Mesenteric fat pad (tissue), 1 donor: Measurements from ENCODE around the gene YIPF6. TPM values are rescaled to one million over a fixed set of nuclear protein-coding genes. Genes with fewer than 3 reads are reported as not detected.
"Not testable (repeated sequence)": the region's sequence is repeated elsewhere in the genome, so short reads cannot be mapped to it uniquely, and the experiment has no call there.

Experiments used
- DNase-seq: peaks from one replicate; pipeline ENCODE4 v3.0.0-alpha.2; 2020; ENCODE audit warnings: low spot score
- total RNA-seq: library from RNA; stranded (reverse); fragmentation: NEBNext Ultra II Directional; extraction: Animal tissue kit (Norgen Biotek cat#: 25700); gene quantifications from one replicate; pipeline ENCODE4 v1.2.1, GENCODE V29; 2021
- donor health status: DM: yes; HTN: yes; CAD: no.

Gene YIPF6
- total RNA-seq, 1 donor from 2014 or later = 37.1 TPM

DNA sequence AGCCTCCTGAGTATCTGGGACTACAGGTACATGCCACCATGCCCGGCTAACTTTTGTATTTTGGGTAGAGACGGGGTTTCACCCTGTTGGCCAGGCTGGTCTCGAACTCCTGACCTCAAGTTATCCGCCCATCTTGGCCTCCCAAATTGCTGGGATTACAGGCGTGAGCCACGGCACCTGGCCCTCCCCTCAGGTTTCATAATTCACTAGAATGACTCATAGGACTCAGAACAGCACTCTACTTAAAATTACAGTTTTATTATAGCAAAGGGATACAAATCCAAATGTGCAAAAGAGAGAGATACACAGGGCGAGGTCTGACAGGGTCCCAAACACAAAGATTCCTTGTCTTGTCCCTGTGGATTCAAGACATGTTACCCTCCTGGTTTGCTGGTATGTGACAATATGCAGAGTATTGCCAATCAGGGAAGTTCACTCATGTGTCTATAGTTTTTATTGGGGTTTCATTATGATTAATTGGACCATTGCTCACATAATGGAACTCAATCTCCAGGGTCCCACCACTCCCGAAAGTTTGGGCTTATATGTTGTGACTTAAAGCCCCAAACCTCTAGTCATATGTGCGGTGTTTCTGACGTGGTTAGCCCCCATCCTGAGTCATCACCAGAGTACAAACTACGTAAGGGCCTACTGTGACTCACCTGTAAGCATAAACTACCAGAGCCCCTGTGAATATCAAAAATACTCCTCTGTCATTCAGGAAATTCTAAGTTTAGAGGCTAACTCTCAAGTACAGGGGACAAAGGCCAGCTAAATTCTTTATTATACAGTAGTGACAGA lies 5.2 kb downstream of the YIPF6 start:
- no peak for DNase-seq

DNA sequence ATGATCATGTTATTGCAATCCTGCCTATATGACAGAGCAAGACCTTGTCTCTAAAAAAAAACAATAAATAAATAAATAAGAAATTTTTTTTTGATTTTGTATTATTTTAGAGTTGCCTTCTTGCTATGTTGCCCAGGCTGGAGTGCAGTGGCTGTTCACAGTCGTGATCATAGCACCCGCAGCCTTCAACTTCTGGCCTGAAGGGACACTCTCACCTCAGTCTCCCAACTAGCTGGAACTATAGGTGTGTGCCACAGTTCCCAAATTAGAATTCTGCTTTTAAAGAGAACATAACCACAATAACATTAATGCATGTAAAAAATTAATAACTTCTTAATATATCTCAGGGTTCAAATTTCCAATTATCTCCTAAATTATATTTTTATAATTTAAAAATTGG lies 7.8 kb downstream of the YIPF6 start:
- DNase-seq = no peak

DNA sequence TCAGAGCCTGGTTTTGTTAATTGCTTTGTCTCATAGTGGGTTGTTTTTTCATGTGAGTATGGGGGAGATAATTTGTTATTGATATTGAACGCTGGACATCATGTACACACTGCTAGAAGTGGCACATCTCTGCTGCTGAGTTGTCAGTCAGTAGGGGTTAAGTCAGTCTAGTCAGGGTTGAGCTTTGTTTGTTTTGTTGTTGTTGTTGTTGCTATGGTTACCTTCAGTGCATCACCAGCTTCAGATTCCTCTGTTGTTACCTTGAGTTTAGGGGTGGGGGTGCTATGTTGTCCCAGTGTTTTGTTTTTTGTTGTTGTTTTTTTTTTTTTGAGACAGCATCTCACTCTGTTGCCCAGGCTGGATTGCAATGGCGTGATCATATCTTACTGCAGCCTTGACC lies 9.9 kb downstream of the YIPF6 start:
- no peak for DNase-seq

DNA sequence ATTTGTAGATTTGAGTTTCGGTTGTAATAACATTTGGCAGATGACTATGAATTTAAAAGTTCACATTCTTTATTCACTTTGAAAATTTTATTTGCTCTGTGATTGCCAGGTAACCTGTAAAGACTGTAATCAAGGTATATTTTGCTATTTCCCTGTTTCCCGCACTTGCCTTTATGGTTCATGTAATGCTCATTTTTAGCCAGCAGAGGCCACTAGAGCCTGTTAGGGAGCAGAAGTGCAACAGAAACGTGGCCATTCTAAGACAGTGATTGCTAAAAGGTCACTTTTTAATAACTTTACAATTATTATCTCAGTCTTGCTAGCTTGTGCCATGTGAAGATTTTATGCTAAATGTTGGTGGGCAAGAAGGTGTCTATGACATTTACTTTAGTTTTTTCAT lies 12.4 kb downstream of the YIPF6 start:
- DNase-seq = no peak

DNA sequence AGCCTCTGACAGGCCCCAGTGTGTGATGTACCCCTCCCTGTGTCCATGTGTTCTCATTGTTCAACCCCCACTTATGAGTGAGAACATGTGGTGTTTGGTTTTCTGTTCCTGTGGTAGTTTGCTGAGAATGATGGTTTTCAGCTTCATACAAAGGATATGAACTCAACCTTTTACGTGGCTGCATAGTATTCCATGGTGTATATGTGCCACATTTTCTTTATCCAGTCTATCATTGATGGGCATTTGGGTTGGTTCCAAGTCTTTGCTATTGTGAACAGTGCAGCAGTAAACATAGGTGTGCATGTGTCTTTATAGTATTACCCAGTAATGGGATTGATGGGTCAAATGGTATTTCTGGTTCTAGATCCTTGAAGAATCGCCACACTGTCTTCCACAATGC lies 25.8 kb downstream of the YIPF6 start:
- DNase-seq = not testable (repeated sequence)

DNA sequence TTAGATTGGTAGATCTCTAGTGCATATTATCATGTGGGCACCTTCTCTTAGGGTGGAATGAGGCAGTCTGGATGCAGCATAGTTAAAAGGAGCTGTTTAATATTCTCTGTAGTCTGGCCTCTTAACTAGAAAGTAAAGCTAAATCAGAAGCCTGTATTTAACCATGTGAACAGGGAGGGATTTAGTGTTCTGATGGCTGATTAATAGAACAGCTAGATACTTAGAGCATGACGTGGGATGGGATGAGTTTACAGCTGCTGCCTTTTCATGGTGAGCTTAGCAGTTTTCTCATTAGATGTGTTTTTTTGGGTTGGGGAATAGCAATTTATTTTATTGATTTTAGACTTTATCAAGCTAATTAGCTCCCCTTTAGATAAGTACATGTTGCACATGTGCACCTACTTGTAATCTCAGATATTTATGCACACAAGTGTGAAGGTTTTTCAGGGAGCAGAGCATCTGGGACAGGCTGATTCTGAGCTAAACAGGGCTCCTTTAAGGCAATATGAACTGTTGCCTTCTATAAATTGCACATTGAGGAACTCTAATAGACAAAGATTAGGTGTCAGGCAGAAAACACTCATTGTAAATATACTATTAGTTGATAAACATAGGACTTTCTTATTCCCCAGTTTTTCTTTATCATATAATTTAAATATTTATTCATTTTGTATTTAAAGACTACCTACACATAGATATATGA lies 34.1 kb downstream of the YIPF6 start:
- no peak for DNase-seq

DNA sequence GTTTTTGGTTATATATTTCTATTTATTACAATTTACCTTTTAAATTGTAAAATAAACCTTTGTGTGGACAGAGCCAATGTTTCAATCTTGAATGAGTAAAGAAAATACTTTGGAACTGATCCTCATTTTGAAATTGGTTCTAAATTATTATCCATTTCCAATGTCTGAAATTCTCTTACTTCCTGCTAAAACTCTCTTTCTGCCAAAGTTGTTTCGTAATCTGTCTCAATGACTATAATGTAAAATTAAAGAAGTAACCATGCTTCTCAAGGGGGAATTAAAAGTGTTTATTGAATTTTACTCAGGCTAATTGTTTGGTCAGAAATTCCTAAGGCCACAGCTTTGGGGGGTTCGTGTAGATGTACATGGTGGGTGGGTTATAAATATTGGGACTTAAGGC lies 34.8 kb downstream of the YIPF6 start:
- DNase-seq = no peak

DNA sequence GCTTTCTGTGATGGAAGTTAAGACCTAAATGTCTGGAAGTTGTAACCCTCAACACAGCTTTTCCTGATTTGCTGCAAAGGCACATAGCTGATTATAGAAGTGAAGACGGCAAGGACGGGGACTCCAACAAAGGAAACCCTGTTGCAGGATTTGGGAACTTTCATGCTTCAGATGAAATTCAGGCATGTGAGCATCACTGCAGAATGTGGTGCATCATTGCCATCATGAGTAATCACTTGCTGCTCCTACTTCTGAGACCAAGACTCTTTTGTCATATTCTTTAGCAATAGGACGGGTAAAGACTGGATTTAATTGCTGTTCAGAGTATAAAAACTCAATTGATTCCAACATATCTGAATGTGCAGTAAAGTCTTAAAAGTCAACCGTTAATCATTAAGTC lies 35.8 kb downstream of the YIPF6 start:
- DNase-seq = no peak

DNA sequence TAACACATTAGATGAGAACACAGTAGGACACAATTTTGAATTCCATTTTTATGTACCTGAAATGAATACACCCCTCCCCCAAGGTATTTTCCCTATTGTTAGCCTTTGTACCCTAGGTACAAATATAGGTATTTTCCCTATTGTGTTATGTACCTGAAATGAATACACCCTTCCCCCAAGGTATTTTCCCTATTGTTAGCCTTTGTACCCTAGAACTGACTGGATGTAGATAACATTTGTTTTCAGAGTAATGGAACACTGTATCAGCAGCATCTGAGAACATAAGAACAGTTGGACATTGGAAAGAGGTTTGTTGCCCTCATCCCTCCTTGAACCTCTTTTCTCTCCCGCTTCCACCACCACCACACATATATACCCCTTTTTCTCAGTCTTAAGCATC lies 37.6 kb downstream of the YIPF6 start:
- DNase-seq = no peak

DNA sequence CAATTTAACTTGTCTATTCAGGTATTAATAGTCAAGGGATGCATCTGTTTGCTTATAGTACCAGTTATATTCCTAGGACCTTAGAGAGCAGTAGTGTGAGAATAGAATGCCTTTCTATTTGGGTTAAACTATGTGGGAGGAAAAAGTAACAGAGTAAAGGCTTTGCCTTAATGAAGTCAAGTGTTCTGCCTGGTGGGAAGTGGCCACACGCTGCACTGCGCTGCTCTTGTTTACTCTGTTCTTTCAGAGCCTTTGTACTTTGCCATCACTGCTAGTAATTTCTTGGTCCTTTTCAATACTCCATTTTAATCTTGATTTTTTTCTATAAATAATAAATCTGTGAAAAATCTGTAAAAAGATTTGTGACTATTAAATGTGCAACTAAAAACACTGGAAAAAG lies 38.0 kb downstream of the YIPF6 start:
- no peak for DNase-seq

DNA sequence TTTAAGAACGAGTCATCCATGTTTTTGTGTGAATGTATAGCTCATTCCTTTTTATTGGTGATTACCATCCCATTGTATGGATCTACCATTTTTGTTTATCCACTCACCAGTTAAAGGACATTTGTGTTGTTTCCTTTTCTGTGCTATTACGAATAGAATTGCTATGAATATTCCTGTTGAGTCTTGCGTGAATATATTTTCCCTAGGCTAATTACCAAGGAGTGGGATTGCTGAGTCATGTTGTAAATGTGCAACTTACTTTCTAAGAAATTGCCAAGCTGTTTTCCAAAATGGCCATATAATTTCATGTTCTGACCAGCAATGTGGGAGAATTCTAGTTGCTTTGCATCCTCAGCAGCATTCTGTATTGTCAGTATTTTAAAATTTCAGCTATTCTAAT lies 51.3 kb downstream of the YIPF6 start:
- DNase-seq = no peak

DNA sequence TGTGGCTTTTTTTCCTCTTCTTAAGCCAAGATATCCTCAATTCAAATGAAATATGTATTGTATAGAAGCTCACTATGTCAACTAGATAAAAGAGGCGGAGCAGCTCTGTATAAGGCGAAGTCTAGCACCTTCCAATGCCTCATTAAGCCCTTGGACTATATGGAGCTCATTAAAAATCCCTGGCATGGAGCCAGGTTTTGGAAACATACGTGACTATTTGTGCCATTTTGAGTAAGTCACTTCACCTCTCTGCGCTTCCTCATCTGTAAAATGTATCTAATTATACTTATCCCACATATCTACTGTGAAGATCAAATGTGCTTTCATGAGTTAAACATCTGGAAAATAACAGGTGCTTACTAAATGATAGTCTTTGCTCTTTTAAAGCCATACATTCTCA lies 57.2 kb downstream of the YIPF6 start:
- no peak for DNase-seq

DNA sequence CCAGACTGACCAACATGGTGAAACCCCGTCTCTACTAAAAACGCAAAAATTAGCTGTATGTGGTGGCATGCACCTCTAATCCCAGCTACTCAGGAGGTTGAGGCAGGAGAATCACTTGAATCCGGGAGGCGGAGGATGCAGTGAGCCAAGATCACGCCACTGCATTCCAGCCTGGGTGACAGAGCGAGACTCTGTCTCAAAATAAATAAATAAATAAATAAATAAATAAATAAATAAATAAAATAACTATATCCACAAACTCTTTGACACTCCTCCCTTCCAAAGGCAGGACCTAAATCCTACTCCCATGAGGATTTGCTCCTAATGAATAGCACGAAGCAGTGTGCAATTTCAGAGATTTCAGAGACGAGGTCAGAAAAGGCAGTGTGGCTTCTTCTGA lies 58.3 kb downstream of the YIPF6 start:
- not testable (repeated sequence) for DNase-seq

DNA sequence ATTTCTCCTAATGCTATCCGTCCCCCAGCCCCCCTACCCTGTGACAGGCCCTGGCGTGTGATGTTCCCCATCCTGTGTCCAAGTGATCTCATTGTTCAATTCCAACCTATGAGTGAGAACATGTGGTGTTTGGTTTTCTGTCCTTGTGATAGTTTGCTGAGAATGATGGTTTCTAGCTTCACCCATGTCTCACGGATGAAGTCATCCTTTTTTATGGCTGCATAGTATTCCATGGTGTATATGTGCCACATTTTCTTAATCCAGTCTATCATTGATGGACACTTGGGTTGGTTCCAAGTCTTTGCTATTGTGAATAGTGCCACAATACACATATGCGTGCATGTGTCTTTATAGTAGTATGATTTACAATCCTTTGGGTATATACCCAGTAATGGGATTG lies 61.1 kb downstream of the YIPF6 start:
- DNase-seq = not testable (repeated sequence)

DNA sequence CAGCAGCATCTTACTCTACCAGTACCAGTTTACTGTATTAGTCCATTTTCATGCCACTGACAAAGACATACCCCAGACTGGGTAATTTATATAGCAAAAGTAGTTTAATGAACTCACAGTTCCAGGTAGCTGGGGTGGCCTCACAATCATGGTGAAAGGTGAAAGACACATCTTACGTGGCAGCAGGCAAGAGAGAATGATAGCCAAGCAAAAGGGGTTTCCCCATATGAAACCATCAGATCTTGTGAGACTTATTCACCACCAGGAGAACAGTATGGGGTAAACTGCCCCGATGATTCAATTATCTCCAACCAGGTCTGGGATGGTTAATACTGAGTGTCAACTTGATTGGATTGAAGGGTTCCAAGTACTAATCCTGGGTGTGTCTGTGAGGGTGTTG lies 69.3 kb downstream of the YIPF6 start:
- DNase-seq = no peak

DNA sequence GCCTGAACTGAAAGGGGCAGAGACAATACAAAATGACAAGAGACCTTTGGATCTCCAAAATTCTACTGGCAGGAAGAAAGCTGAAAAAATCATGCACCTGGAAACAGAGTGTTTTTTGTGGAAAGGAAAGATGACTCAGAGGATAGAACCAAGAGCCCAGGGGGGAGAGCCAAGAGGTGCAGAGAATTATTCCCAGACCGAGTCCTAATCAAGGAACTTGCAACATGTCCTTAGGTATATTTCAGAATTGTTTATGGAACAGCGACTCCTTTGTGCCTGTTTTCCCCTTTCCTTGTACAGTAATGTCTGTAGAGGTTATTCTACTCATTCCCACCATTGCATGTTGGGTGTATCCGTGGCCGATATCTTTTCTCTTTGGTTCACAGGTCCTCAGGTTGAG lies 71.7 kb downstream of the YIPF6 start:
- DNase-seq = no peak

DNA sequence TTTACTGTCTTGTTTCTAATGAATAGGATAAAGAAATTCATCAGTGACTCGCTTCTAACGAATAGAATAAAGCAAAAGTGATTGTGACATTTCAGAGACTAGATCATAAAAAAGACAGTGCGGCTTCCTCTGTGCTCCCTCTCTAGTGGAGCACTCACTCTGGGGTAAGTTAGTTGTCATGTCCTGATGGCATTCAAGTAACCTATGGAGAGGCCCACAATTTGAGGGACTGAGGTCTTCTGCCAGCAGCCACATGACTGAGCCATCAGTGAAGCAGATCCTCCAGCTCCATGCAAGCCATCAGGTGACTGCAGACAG lies 72.4 kb downstream of the YIPF6 start:
- no peak for DNase-seq

DNA sequence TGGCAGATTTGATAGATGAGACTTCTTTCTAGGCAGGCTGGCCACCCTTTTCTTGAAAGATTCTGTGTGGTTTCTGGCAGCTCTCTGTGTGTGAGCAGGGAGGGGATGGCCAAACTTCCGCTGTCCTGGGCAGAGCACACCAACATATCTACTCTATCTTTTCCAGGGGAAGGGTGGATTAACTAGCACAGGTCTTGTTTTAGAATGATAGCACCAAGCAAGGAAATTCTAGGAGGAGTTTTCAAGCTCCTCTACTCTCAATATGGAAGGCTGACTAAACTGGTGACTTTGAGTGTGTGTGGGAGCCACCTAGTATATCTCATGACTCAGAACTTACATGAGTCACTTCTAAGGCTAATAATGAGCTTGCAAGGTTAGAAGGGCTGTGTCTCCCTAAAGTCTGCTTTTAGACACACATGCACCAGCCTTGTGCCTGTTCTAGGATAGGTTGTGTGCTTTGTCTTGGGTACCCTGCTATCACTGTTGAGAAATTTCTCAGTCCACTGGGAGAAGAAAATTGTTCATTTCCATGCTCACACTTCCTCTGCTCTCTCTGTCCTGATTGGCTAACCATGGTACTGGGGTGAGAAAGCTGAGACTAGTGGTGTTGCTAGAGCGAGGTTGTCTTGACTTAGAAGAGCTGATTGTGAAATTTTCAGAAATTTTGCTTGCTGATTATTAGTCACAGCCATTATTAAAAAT lies 72.9 kb downstream of the YIPF6 start:
- no peak for DNase-seq

DNA sequence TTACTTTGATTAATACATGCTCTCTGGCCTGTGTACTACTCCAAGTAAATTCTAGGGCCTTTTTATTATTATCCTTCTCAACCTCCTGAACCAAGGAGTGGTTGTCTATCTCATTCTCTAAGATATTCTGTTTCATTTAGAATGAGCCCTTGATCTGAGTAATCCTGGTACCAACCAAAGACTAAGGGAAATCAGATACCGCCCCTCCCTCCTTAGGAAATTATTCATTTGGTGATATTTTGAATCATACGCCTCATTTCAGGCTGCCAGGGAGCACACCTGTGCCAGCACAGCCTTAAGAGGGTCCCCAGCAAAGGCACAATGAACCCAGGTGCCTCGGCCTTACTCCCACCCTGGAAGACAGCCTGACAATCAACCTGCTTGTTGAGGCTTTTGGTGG lies 75.4 kb downstream of the YIPF6 start:
- no peak for DNase-seq

DNA sequence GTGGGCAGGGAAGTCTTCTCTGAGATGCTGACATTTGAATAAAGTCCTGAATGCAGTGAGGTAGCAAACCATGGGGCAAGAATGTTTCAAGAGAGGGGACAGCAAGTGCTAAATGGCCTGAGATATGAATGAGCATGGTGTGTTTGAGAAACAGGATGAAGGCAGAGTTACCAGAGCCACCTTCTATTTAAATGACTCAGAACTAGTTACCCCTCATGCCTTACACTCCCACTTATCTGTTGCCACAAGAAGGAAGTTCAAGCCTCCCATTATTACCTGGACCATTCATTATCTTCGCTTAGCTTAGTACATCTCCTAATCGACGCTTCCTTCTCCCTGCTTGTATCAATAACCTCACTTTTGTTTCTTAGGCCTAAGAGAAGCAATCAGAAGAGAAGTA lies 81.0 kb downstream of the YIPF6 start:
- DNase-seq = no peak

DNA sequence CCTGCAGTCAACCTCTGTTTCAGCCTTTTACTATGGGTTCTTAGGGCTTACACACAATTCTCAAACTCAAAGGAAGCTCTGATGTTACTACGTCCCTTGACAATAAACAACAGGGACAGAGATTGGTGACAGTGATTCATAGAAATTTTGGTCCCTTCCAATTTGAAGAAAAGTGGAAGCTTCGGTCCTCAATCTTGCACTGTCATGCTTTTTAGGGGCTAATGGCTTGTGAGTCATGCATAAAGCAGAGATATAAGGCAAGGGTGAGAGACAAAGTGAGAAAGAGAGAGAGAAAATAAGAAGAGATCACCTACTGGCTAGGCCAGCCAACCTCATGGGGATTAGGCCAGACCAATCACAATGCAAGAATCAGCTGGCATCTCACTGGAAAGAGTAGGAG lies 85.4 kb downstream of the YIPF6 start:
- no peak for DNase-seq
